PC-9 (cell line): ENCODE data around the gene SLC1A3. TPM values are rescaled to one million over a fixed set of nuclear protein-coding genes. Genes with fewer than 3 reads are reported as not detected.

Experiments
- BruUV-seq: library from RNA; stranded (reverse); fragments of 400-500 nt; replicated peaks from 2 replicates; lab custom pipeline; 2021; lab: Mats Ljungman, UMichigan
- CTCF ChIA-PET: fragments of 300-600 bp; sonication (Branson Sonifier 250); formaldehyde crosslinking; loops from one replicate; lab custom pipeline; 2022; ENCODE audit warnings: antibody characterized with exemption; lab: Charles Lee
- POLR2A ChIA-PET: fragments of 300-600 bp; sonication (Branson Sonifier 250); formaldehyde crosslinking; loops from one replicate; lab custom pipeline; 2022; ENCODE audit warnings: antibody characterized with exemption; ENCODE audit not compliant: unreplicated experiment; lab: Charles Lee
- DNase-seq, 2 experiments: peaks; one replicate each; pipeline versions ENCODE4 v3.0.0 to v3.0.0-alpha.2; 2015 to 2022; ENCODE audit warnings: mixed read lengths in 1 of 2
- H2AFZ ChIP-seq: fragments of 200-600 bp; sonication (generic); 2 replicates; pipeline ENCODE4 v1.8.1; 2017; ENCODE audit warnings: antibody characterized with exemption
- H3F3A ChIP-seq: fragments of 200-600 bp; sonication (generic); 2 replicates; pipeline ENCODE4 v1.8.1; 2017; ENCODE audit warnings: antibody characterized with exemption, mild to moderate bottlenecking, low read depth; ENCODE audit not compliant: insufficient read depth
- H3K27ac ChIP-seq: fragments of 200-600 bp; sonication (generic); 2 replicates; pipeline ENCODE4 v1.6.1; 2016; ENCODE audit warnings: mixed run types
- H3K27me3 ChIP-seq: fragments of 200-600 bp; sonication (generic); 2 replicates; pipeline ENCODE4 v1.6.1; 2016; ENCODE audit warnings: low read depth, mixed run types; ENCODE audit not compliant: insufficient read depth
- H3K36me3 ChIP-seq: fragments of 200-600 bp; sonication (generic); 2 replicates; pipeline ENCODE4 v1.6.1; 2016; ENCODE audit warnings: low read depth, mixed run types
- H3K4me1 ChIP-seq: fragments of 200-600 bp; sonication (generic); replicated peaks from 2 replicates; pipeline ENCODE4 v1.6.1; 2016; ENCODE audit warnings: mixed run types; ENCODE audit not compliant: insufficient read depth
- H3K4me2 ChIP-seq: fragments of 200-600 bp; sonication (generic); 2 replicates; pipeline ENCODE4 v1.6.1; 2017; ENCODE audit warnings: mixed run types
- H3K4me3 ChIP-seq: fragments of 200-600 bp; sonication (generic); 2 replicates; pipeline ENCODE4 v1.6.1; 2016; ENCODE audit warnings: mixed run types
- H3K79me2 ChIP-seq: fragments of 200-600 bp; sonication (generic); 2 replicates; pipeline ENCODE4 v1.6.1; 2017; ENCODE audit warnings: low read depth, mixed run types
- H3K9me2 ChIP-seq: fragments of 200-600 bp; sonication (generic); 2 replicates; pipeline ENCODE4 v1.8.1; 2017; ENCODE audit warnings: mild to moderate bottlenecking; ENCODE audit not compliant: insufficient read depth
- H3K9me3 ChIP-seq: fragments of 200-600 bp; sonication (generic); 2 replicates; pipeline ENCODE4 v1.8.1; 2016; ENCODE audit warnings: low read depth; ENCODE audit not compliant: insufficient read depth
- H4K20me1 ChIP-seq: fragments of 200-600 bp; sonication (generic); 2 replicates; pipeline ENCODE4 v1.8.1; 2017; ENCODE audit not compliant: insufficient read depth
- EZH2 ChIP-seq: fragments of 200-600 bp; sonication (generic); IDR thresholded peaks from 2 replicates; pipeline ENCODE4 v1.8.0; 2017; ENCODE audit warnings: antibody characterized with exemption, low read depth
- intact Hi-C: fragments of 100-400 bp; cut with micrococcal nuclease; formaldehyde crosslinking; loops from one replicate; pipeline ENCODE4 v1.10.0; 2022; ENCODE audit not compliant: unreplicated experiment
- total RNA-seq: library from RNA; stranded (reverse); gene quantifications from 2 replicates; pipeline ENCODE4 v1.2.3, GENCODE V29; 2021
- TF ChIP-seq, protein P1 (sequence below): fragments of 200-600 bp; sonication (generic); conservative IDR thresholded peaks from 2 replicates; pipeline ENCODE4 v1.6.1; 2017; ENCODE audit warnings: mixed run types, antibody characterized with exemption, mild to moderate bottlenecking, moderate library complexity

SLC1A3 gene
- total RNA-seq, 1 experiment from 2014 or later, result 0.24 TPM

DNA sequence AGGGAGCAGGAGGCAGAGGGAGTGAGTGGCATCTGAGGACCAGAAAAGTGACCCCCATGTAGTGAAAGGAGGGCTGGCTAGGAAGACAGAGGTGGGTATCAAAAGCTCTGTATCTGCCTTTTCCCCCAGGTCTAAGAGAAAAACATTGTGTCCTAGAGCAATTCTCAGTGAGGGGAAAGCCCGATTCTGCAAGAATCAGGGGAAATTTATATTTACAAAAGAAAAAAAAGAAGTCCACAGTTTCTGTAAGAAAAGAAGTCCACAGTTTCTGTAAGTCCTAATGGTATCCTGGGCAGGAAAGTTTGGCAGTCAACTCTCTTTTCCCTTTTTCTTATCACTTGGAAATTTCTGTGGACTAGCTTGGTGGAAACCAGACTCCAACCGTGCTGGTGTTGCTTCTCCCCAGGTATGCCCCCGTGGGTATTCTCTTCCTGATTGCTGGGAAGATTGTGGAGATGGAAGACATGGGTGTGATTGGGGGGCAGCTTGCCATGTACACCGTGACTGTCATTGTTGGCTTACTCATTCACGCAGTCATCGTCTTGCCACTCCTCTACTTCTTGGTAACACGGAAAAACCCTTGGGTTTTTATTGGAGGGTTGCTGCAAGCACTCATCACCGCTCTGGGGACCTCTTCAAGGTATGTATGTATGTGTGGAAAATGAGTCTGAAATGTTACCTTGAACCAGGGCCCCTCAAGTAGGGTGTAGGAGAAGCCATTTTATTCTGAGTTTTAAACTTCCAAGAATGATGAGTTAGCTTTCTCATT, 73.0 kb downstream of the SLC1A3 start:
- no peaks in the 10 kb centered on the region for H4K20me1 ChIP-seq
- ChIA-PET POLR2A (interaction anchor here (0.6 kb wide), 1 partner anchor 1929 kb away, joined by 4 read pairs; no protein-coding TSS in a partner anchor), CTCF (no interaction called here)
- TF ChIP-seq, protein P1, sequence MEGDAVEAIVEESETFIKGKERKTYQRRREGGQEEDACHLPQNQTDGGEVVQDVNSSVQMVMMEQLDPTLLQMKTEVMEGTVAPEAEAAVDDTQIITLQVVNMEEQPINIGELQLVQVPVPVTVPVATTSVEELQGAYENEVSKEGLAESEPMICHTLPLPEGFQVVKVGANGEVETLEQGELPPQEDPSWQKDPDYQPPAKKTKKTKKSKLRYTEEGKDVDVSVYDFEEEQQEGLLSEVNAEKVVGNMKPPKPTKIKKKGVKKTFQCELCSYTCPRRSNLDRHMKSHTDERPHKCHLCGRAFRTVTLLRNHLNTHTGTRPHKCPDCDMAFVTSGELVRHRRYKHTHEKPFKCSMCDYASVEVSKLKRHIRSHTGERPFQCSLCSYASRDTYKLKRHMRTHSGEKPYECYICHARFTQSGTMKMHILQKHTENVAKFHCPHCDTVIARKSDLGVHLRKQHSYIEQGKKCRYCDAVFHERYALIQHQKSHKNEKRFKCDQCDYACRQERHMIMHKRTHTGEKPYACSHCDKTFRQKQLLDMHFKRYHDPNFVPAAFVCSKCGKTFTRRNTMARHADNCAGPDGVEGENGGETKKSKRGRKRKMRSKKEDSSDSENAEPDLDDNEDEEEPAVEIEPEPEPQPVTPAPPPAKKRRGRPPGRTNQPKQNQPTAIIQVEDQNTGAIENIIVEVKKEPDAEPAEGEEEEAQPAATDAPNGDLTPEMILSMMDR, result no peak
- no peak for TF ChIP-seq EZH2
- H3K9me3 ChIP-seq, result no peaks in the 10 kb centered on the region; the same call in 1 of the 2 replicates
- H3K27ac ChIP-seq, result no peak overlapping the region
- no peaks in the 10 kb centered on the region for H3K27me3 ChIP-seq
- no peak overlapping the region for H2AFZ ChIP-seq
- DNase-seq, result no peak
- intact Hi-C loops, result no loop called here
- no peaks in the 10 kb centered on the region for H3K79me2 ChIP-seq
- H3K36me3 ChIP-seq, result peaks cover 35% of the 10 kb centered on the region
- no peaks in the 10 kb centered on the region for H3K9me2 ChIP-seq
- H3K4me3 ChIP-seq, result no peak overlapping the region
- no peak overlapping the region for H3K4me2 ChIP-seq
- no peaks in the 10 kb centered on the region for H3F3A ChIP-seq
- no TSS peak for BruUV-seq
- H3K4me1 ChIP-seq, result no peaks in the 10 kb centered on the region

DNA sequence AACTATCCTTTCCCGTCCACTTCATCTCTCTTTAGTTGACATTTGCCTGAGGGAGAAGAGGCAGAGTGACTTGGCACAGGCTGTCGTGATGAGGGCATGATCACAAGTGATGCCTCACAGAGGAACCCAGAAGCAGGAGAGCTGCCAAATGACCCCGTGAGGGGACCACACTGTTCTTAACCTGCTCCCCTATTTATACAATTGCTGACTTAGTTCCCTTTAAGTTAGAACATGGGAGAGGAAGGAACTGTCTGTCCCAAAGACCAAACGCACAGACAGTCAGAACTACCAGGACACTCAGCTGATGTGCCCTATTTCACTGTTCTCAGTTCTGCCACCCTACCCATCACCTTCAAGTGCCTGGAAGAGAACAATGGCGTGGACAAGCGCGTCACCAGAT, 73.7 kb downstream of the SLC1A3 start:
- Histone ChIP-seq H3K4me3 (no peak overlapping the region), H3K27ac (no peak overlapping the region), H2AFZ (no peak overlapping the region), H3K9me2 (no peaks in the 10 kb centered on the region), H3K4me1 (no peaks in the 10 kb centered on the region), H3K36me3 (peaks cover 34% of the 10 kb centered on the region), H3F3A (no peaks in the 10 kb centered on the region), H3K27me3 (no peaks in the 10 kb centered on the region), H3K79me2 (no peaks in the 10 kb centered on the region), H3K9me3 (no peaks in the 10 kb centered on the region; the same call in 1 of the 2 replicates), H4K20me1 (no peaks in the 10 kb centered on the region), H3K4me2 (no peak overlapping the region)
- POLR2A ChIA-PET, result no interaction called here
- DNase-seq, result no peak
- TF ChIP-seq, protein P1, result no peak
- no peak for TF ChIP-seq EZH2
- BruUV-seq, result no TSS peak
- CTCF ChIA-PET, result no interaction called here
- intact Hi-C loops, result no loop called here

DNA sequence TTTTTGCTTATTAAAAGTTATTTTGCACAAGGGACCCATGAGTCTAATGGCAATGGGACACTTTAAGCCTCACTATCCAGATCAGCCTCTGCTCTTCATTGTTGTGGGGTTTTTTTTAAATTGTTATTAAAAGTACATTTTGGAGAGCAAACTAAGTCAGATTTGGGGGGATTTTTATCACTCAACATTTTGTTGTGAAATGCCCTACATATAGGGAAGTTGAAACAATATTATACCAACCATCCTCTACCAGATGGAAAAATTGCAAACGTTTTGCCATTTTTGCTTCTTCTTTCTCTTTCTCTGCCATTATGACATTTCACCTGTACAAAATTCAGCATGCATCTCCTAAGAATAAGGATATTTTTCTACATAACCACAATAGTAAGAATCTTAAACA, 75.3 kb downstream of the SLC1A3 start:
- Histone ChIP-seq H3K4me2 (no peak overlapping the region), H3K27me3 (no peaks in the 10 kb centered on the region), H3K27ac (no peak overlapping the region), H3F3A (no peaks in the 10 kb centered on the region), H3K79me2 (no peaks in the 10 kb centered on the region), H3K4me3 (no peak overlapping the region), H3K36me3 (peaks cover 42% of the 10 kb centered on the region), H2AFZ (no peak overlapping the region), H3K9me3 (no peaks in the 10 kb centered on the region; the same call in 1 of the 2 replicates), H3K4me1 (no peaks in the 10 kb centered on the region), H4K20me1 (no peaks in the 10 kb centered on the region), H3K9me2 (no peaks in the 10 kb centered on the region)
- TF ChIP-seq EZH2, result no peak
- TF ChIP-seq, protein P1, result no peak
- no TSS peak for BruUV-seq
- DNase-seq, result no peak
- CTCF ChIA-PET, result no interaction called here
- POLR2A ChIA-PET, result no interaction called here
- intact Hi-C loops, result no loop called here
